Suprapubic skin (tissue), 4 donors: ENCODE measurements around the gene ZNF385D. TPM values are rescaled to one million over a fixed set of nuclear protein-coding genes. Genes with fewer than 3 reads are reported as not detected.

Experiments
- DNase-seq, 2 donors: peaks; one replicate each; pipeline ENCODE4 v3.0.0-alpha.2; 2019; ENCODE audit warnings: low spot score in 2 of 2
- H3K27ac ChIP-seq: fragments of 200-600 bp; sonication (generic); one replicate; pipeline ENCODE4 v1.5.1; 2019
- H3K27me3 ChIP-seq: fragments of 200-600 bp; sonication (generic); one replicate; pipeline ENCODE4 v1.5.1; 2019
- H3K36me3 ChIP-seq: fragments of 200-600 bp; sonication (generic); one replicate; pipeline ENCODE4 v1.5.1; 2019
- H3K4me1 ChIP-seq: fragments of 200-600 bp; sonication (generic); one replicate; pipeline ENCODE4 v1.5.1; 2019
- H3K4me3 ChIP-seq: fragments of 200-600 bp; sonication (generic); one replicate; pipeline ENCODE4 v1.5.1; 2019; ENCODE audit warnings: mild to moderate bottlenecking
- H3K9me3 ChIP-seq: fragments of 200-600 bp; sonication (generic); one replicate; pipeline ENCODE4 v1.5.1; 2019
- CTCF ChIP-seq, 2 donors: fragments of 200-600 bp in 1 of 2; fragments of 450-650 bp in 1 of 2; sonication (generic) in 1 of 2; IDR thresholded peaks; one replicate each; pipeline ENCODE4 v1.5.1; 2016 to 2019; ENCODE audit warnings: antibody characterized with exemption in 2 of 2, mild to moderate bottlenecking in 1 of 2, moderate library complexity in 1 of 2
- EP300 ChIP-seq: sonication (generic); formaldehyde crosslinking; IDR thresholded peaks from one replicate; pipeline ENCODE4 v1.6.1; 2017; ENCODE audit warnings: antibody characterized with exemption
- POLR2A ChIP-seq, 2 donors: fragments of 450-650 bp; IDR thresholded peaks; one replicate each; pipeline ENCODE4 v1.6.1; 2017; ENCODE audit warnings: antibody characterized with exemption in 2 of 2, mild to moderate bottlenecking in 2 of 2, moderate library complexity in 2 of 2
- POLR2AphosphoS5 ChIP-seq, 3 donors: sonication (generic); formaldehyde crosslinking; IDR thresholded peaks; one replicate each; pipeline ENCODE4 v1.6.1; 2017; ENCODE audit warnings: antibody characterized with exemption in 3 of 3
- WGBS: methylation state at CpG from one replicate; pipeline ENCODE4 v1.1.5; 2018; 5-methylcytosine and 5-hydroxymethylcytosine counted together
- total RNA-seq, 4 donors: library from RNA; depleted of rRNA; stranded (reverse); fragments of >200 nt; gene quantifications; one replicate each; pipeline ENCODE4 v1.1.0, GENCODE V29; 2016

Gene ZNF385D
- total RNA-seq, 4 donors from 2014 or later: 0.86 to 3.7 (median 1.6) TPM

- TF ChIP-seq POLR2A (IDR thresholded peaks at IDR 0.05) (no peak), CTCF (IDR thresholded peaks at IDR 0.05) (no peak), EP300 (no peak), POLR2AphosphoS5 (IDR thresholded peaks at IDR 0.05) (no peak)
- Histone ChIP-seq H3K27me3 (no peaks in the 10 kb centered on the region), H3K36me3 (no peaks in the 10 kb centered on the region), H3K27ac (no peak overlapping the region), H3K9me3 (no peaks in the 10 kb centered on the region), H3K4me1 (no peaks in the 10 kb centered on the region), H3K4me3 (no peak overlapping the region)
- no peak for DNase-seq
- WGBS: 80% methylated on average over 2 of the region's 2 CpGs
Observed at GRCh38 chr3:21573291-21573690, 177.7 kb downstream of the ZNF385D start.

GRCh38 chr3:21564531-21564930 is 186.5 kb downstream of the ZNF385D start:
- Histone ChIP-seq H3K9me3 (no peaks in the 10 kb centered on the region), H3K27ac (no peak overlapping the region), H3K4me3 (no peak overlapping the region), H3K27me3 (no peaks in the 10 kb centered on the region), H3K36me3 (no peaks in the 10 kb centered on the region), H3K4me1 (no peaks in the 10 kb centered on the region)
- no peak for DNase-seq
- TF ChIP-seq POLR2AphosphoS5 (IDR thresholded peaks at IDR 0.05) (no peak), EP300 (no peak)
- 78% methylated on average over 3 of the region's 3 CpGs for WGBS

- Histone ChIP-seq H3K9me3 (no peaks in the 10 kb centered on the region), H3K4me3 (no peak overlapping the region), H3K27ac (no peak overlapping the region), H3K36me3 (no peaks in the 10 kb centered on the region), H3K27me3 (no peaks in the 10 kb centered on the region), H3K4me1 (no peaks in the 10 kb centered on the region)
- TF ChIP-seq POLR2A (IDR thresholded peaks at IDR 0.05): no peak
- TF ChIP-seq EP300: no peak
- no peak for DNase-seq
Observed at GRCh38 chr3:21562243-21562642, 188.8 kb downstream of the ZNF385D start.

GRCh38 chr3:21561472-21561871 is 189.5 kb downstream of the ZNF385D start:
- Histone ChIP-seq H3K9me3 (no peaks in the 10 kb centered on the region), H3K27me3 (no peaks in the 10 kb centered on the region), H3K4me3 (no peak overlapping the region), H3K4me1 (no peaks in the 10 kb centered on the region), H3K27ac (no peak overlapping the region), H3K36me3 (no peaks in the 10 kb centered on the region)
- no peak for TF ChIP-seq POLR2A (IDR thresholded peaks at IDR 0.05)
- no peak for TF ChIP-seq POLR2AphosphoS5 (IDR thresholded peaks at IDR 0.05)
- no peak for TF ChIP-seq EP300
- TF ChIP-seq CTCF (IDR thresholded peaks at IDR 0.05): no peak
- WGBS: 85% methylated on average over 2 of the region's 2 CpGs
- no peak for DNase-seq

- Histone ChIP-seq H3K4me1 (no peaks in the 10 kb centered on the region), H3K27ac (no peak overlapping the region), H3K4me3 (no peak overlapping the region), H3K9me3 (peaks cover 5% of the 10 kb centered on the region), H3K36me3 (no peaks in the 10 kb centered on the region), H3K27me3 (no peaks in the 10 kb centered on the region)
- no peak for TF ChIP-seq CTCF (IDR thresholded peaks at IDR 0.05)
- TF ChIP-seq POLR2A (IDR thresholded peaks at IDR 0.05): no peak
- DNase-seq: no peak
- 93% methylated on average over 2 of the region's 2 CpGs for WGBS
Observed at GRCh38 chr3:21551019-21551418, 200.0 kb downstream of the ZNF385D start.

GRCh38 chr3:21544076-21544462 is 206.9 kb downstream of the ZNF385D start:
- H3K4me1 ChIP-seq: peaks cover 6% of the 10 kb centered on the region
- no peak overlapping the region for H3K4me3 ChIP-seq
- TF ChIP-seq CTCF (IDR thresholded peaks at IDR 0.05) (no peak), POLR2A (IDR thresholded peaks at IDR 0.05) (no peak), POLR2AphosphoS5 (IDR thresholded peaks at IDR 0.05) (no peak)
- H3K36me3 ChIP-seq: no peaks in the 10 kb centered on the region
- H3K27ac ChIP-seq: no peak overlapping the region
- no peaks in the 10 kb centered on the region for H3K27me3 ChIP-seq
- DNase-seq: no peak
- H3K9me3 ChIP-seq: no peaks in the 10 kb centered on the region
- WGBS: 35% methylated on average over 4 of the region's 4 CpGs
